H1 (cell line): ENCODE data around the gene DOCK1. TPM values are rescaled to one million over a fixed set of nuclear protein-coding genes. Genes with fewer than 3 reads are reported as not detected.

ENCODE experiments used
- polyA plus RNA-seq, 7 experiments: library from polyadenylated mRNA; depleted of rRNA in 3 of 7; stranded (reverse) in 5 of 7; unstranded in 2 of 7; fragments of >200 nt in 5 of 7; fragments of 200-250 nt in 2 of 7; gene quantifications; 1 replicate in 5 of 7; 2 replicates in 1 of 7; 4 replicates in 1 of 7; pipeline versions ENCODE4 v1.2.1 to v1.2.3, GENCODE V29; 2011 to 2013; ENCODE audit warnings: missing spikeins in 2 of 7, mixed read lengths in 2 of 7
- total RNA-seq: library from RNA; stranded (reverse); fragmentation: NEBNext Ultra II Directional; extraction: Animal tissue kit (Norgen Biotek cat#: 25700); gene quantifications from 2 replicates; pipeline ENCODE4 v1.2.1, GENCODE V29; 2021
- TF ChIP-seq, protein P1 (sequence below): fragments of 300-600 bp; sonication (generic); IDR thresholded peaks from 2 replicates; pipeline ENCODE4 v1.7.1; 2012; ENCODE audit warnings: low read length, moderate library complexity, mild to moderate bottlenecking, inconsistent platforms; ENCODE audit not compliant: insufficient replicate concordance

DOCK1 gene
- total and polyA plus RNA-seq, 2 of the 8 experiments (the other 6 are each of a cell fraction or from before 2014, with no cell fraction given), result 11.6 to 53.0 TPM

DNA sequence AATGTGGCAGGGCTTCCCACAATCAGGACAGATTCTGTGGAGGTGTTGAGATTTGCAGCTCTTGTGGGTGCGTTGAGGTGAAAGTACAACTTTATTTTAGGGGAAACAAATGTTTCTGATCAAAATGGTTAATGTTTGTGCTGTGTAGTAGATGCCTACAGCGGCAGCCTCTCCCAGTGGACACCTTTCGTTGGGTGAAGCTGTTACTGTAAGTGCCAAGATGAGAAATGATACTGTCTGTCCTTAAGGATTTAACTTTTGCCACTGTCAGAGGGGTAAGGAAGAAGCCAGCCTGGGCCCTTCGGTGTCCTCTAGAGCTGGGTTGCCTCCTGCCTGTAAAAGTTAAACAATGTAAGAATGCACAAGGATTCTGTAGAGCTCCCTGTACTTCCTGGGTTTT, 27.9 kb downstream of the DOCK1 start (continued):
- TF ChIP-seq, protein P1, sequence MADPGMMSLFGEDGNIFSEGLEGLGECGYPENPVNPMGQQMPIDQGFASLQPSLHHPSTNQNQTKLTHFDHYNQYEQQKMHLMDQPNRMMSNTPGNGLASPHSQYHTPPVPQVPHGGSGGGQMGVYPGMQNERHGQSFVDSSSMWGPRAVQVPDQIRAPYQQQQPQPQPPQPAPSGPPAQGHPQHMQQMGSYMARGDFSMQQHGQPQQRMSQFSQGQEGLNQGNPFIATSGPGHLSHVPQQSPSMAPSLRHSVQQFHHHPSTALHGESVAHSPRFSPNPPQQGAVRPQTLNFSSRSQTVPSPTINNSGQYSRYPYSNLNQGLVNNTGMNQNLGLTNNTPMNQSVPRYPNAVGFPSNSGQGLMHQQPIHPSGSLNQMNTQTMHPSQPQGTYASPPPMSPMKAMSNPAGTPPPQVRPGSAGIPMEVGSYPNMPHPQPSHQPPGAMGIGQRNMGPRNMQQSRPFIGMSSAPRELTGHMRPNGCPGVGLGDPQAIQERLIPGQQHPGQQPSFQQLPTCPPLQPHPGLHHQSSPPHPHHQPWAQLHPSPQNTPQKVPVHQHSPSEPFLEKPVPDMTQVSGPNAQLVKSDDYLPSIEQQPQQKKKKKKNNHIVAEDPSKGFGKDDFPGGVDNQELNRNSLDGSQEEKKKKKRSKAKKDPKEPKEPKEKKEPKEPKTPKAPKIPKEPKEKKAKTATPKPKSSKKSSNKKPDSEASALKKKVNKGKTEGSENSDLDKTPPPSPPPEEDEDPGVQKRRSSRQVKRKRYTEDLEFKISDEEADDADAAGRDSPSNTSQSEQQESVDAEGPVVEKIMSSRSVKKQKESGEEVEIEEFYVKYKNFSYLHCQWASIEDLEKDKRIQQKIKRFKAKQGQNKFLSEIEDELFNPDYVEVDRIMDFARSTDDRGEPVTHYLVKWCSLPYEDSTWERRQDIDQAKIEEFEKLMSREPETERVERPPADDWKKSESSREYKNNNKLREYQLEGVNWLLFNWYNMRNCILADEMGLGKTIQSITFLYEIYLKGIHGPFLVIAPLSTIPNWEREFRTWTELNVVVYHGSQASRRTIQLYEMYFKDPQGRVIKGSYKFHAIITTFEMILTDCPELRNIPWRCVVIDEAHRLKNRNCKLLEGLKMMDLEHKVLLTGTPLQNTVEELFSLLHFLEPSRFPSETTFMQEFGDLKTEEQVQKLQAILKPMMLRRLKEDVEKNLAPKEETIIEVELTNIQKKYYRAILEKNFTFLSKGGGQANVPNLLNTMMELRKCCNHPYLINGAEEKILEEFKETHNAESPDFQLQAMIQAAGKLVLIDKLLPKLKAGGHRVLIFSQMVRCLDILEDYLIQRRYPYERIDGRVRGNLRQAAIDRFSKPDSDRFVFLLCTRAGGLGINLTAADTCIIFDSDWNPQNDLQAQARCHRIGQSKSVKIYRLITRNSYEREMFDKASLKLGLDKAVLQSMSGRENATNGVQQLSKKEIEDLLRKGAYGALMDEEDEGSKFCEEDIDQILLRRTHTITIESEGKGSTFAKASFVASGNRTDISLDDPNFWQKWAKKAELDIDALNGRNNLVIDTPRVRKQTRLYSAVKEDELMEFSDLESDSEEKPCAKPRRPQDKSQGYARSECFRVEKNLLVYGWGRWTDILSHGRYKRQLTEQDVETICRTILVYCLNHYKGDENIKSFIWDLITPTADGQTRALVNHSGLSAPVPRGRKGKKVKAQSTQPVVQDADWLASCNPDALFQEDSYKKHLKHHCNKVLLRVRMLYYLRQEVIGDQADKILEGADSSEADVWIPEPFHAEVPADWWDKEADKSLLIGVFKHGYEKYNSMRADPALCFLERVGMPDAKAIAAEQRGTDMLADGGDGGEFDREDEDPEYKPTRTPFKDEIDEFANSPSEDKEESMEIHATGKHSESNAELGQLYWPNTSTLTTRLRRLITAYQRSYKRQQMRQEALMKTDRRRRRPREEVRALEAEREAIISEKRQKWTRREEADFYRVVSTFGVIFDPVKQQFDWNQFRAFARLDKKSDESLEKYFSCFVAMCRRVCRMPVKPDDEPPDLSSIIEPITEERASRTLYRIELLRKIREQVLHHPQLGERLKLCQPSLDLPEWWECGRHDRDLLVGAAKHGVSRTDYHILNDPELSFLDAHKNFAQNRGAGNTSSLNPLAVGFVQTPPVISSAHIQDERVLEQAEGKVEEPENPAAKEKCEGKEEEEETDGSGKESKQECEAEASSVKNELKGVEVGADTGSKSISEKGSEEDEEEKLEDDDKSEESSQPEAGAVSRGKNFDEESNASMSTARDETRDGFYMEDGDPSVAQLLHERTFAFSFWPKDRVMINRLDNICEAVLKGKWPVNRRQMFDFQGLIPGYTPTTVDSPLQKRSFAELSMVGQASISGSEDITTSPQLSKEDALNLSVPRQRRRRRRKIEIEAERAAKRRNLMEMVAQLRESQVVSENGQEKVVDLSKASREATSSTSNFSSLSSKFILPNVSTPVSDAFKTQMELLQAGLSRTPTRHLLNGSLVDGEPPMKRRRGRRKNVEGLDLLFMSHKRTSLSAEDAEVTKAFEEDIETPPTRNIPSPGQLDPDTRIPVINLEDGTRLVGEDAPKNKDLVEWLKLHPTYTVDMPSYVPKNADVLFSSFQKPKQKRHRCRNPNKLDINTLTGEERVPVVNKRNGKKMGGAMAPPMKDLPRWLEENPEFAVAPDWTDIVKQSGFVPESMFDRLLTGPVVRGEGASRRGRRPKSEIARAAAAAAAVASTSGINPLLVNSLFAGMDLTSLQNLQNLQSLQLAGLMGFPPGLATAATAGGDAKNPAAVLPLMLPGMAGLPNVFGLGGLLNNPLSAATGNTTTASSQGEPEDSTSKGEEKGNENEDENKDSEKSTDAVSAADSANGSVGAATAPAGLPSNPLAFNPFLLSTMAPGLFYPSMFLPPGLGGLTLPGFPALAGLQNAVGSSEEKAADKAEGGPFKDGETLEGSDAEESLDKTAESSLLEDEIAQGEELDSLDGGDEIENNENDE, result no peak
